ENCODE data around the gene DGKD.
A peak's percentile ranks its signal among the peaks of the same experiment; 100 is the strongest.
"Not testable (repeated sequence)": the region's sequence is repeated elsewhere in the genome, so short reads cannot be mapped to it uniquely, and the experiment has no call there.

Gene DGKD

GRCh38 chr2:233386382-233387041 is 32.2 kb downstream of the DGKD start:
- DNase-seq (ENCODE audit: low read depth in 2 of 2): peak in 1 of 2 donors; percentile 37

- no peak for DNase-seq (ENCODE audit: low read depth in 2 of 2)
Observed at GRCh38 chr2:233387225-233387624, 32.9 kb downstream of the DGKD start.

- no peak for DNase-seq (ENCODE audit: low read depth in 2 of 2)
Observed at GRCh38 chr2:233387667-233388528, 33.6 kb downstream of the DGKD start.

GRCh38 chr2:233389601-233390125 is 35.4 kb downstream of the DGKD start:
- DNase-seq (ENCODE audit: low read depth in 2 of 2): no peak

- no peak for DNase-seq (ENCODE audit: low read depth in 2 of 2)
Observed at GRCh38 chr2:233395687-233396086, 41.4 kb downstream of the DGKD start.

GRCh38 chr2:233396726-233397665 is 42.7 kb downstream of the DGKD start:
- DNase-seq (ENCODE audit: low read depth in 2 of 2): not testable (repeated sequence)

DNA sequence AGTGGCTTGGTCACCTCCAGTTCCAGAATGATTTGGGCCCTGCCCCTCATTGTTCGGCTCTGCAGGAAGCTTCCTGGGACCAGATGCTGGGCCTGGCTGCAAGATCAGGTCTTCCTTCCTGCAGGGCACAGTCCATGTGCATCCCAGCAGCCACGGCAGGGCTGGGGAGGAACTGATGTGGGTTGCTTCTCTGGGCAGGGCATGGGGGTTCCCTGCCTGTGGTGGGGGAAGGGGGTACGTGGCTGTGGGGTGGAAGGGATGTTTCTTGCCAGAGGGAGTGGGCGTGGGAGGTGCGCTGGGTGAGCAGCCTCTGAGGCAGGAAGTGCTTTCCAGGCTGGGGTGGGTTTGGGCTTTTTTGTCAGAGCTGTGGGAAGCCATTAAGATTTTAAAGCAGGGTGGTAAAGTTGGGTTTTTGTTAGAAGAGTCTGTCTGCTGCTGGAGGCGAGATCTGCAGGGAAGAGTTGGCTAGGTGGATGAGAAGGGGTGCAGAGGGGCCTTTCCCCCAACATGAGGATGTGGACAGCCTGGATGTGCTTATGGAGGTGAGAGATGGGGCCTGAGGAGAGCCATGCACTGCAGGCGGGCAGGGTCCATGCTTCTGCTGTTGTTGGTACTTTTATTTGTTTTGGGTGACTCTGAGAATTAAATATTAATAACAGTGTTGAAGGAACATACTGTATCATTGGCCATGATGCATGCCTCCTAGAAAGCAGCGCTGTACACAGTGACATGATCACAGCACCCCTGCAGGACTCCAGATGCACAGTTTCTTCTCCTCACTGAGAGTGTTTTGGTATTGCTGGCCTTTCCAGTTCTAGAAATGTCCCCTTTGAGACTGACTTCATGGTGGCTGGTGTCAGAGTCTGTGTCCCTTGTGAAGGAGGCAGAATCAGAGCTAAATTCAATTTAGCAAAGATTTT is 45.3 kb downstream of the DGKD start:
- DNase-seq (ENCODE audit: low read depth in 2 of 2): peak in 1 of 2 donors; percentile 53

GRCh38 chr2:233400341-233400740 is 46.0 kb downstream of the DGKD start:
- no peak for DNase-seq (ENCODE audit: low read depth in 2 of 2)

DNA sequence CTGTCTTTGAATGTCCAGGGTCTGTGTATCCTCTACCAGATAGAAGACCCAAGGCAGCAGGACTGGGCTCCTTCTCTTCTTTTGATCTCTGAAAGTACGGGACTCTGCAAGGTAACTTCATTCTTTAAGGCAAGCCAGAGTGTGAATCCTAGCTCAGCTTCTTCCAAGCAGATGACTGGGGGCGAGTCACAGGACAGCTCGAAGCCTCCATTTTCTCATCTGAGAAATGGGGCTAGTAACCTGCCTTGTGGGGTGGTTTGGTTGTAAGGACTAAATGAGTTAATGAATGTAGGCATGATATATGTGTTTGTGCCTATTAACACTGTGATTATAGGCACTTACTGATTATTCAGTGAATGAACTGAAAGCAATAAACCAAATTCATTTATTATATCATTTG is 46.7 kb downstream of the DGKD start:
- no peak for DNase-seq (ENCODE audit: low read depth in 2 of 2)

DNA sequence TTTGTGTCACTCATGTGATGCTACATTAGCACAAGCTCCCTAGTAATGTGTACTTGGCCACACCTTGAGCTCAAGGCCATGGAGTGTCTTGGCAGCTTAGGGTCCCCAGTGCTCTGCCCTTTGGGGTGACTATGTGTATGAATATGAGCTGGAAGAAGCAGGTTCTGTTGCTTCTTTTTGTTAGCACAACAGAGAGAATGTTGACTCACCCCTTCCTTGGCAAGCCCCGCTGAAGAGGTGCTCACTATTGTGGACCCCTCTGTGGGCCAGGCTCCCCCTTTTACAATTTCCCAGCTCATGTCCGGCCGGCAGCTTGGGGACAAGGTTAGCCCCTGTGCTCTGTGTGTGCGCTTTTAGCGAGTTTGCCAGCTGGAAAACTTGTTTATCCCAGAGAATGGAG is 48.1 kb downstream of the DGKD start:
- DNase-seq (ENCODE audit: low read depth in 2 of 2): no peak

DNA sequence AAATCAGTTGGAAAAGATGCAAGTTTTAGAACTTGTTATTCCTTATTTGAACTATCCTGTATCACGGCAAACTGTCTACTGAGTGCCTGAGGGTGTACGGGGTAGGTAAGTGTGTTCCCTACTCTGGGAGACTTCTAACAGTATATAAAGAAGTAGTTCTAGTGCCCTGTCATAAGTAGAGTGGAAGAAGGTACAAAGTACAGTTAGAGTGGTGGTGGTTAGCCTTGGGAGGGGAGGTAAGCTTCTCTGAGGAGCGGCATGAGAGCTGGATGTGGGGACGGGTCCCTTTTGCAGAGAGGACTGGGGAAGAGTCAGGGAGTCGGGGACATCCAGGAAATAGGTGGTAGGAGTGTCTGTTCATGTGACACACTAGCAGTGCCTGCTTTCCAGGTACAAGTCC is 48.5 kb downstream of the DGKD start:
- DNase-seq (ENCODE audit: low read depth in 2 of 2): no peak

DNA sequence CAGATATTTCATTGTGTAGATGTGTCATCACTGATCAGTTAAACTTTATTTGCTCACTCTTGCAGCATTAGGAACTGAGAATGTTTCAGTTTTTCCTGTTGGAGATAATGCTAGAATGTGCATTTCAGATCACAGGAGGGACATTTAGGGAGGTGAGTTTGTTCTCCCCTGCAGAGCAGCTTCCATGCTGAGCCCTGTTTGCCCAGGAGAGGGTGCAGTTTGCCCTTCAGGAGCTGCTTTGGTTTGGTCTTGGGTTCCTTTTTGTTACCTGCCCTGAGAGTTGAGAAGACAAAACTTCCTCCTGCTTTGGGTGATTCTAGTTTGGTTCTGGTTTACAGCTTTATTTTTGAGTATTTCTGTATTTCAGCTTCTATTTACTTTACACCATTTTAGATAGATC is 49.9 kb downstream of the DGKD start:
- DNase-seq (ENCODE audit: low read depth in 2 of 2): no peak

DNA sequence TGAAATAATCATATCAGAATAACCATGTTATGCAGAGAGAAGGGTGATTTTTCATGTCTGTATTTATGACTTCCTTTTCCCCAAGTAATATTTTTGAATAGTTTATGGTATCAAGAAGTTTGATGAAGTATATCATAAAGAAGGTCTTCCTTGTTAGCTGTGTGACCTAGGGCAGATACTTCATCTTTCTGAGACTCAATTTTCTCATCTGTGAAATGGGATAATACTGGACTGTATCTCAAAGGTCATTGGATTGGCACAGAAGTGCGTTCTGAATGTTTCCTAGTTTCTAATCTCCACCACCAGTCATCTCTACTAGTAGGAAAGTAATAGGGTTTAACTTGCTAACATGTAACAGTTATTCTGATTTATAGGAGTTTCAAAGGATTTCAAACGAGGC is 52.6 kb downstream of the DGKD start:
- DNase-seq (ENCODE audit: low read depth in 2 of 2): no peak

DNA sequence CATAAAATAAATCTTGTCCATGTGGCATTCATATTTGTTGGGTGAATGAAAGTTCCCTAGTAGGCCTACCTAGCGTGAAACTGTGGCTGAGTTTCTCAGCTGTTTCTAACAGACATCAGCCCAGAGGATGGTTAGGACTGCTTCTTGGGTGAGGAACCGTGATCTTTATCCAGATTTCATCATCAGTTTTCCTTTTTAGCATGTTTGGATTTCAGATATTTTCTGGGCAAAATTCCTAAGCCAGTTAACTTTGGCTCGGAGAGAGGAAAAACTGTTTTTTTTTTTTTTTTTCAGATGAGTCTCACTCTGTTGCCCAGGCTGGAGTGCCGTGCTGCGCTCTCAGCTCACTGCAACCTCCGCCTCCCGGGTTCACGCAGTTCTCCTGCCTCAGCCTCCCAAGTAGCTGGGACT is 53.5 kb downstream of the DGKD start:
- no peak for DNase-seq (ENCODE audit: low read depth in 2 of 2)

- DNase-seq (ENCODE audit: low read depth in 2 of 2): no peak
Observed at GRCh38 chr2:233408366-233409285, 54.3 kb downstream of the DGKD start.

DNA sequence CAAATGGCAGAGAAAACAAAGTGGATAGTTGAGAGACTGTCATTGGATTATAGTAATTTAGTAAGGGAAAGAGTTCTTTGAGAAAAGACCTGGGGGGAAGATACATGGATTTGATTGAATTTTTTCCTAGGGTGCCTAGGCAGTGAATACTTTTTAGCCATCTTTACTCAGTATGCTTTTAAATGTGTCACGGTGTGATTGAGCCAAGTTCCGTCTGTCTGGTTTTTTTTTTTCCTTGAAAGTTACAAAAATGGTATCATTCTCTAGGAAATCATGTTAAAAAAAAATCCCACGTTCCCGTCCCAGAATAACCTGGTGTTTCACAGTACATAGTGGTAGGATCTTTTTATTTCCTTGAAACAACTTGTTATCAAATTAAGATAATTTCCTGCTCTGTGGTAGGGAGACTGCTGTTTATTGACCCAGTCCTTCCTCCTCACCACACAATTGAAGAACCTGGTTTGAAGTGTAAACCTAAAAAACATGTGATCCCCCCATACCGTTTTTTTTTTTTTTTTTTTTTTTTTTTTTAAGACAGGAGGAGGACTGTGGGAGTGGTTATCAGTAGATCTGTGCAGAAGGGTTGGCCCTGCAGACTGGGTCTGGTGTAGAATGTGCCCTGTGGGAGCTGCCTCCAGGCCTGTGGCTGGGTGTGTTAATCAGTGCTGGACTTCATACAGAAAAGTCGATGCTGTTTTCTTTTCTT is 55.1 kb downstream of the DGKD start:
- DNase-seq (ENCODE audit: low read depth in 2 of 2): no peak

- no peak for DNase-seq (ENCODE audit: low read depth in 2 of 2)
Observed at GRCh38 chr2:233410196-233410760, 56.0 kb downstream of the DGKD start.

DNA sequence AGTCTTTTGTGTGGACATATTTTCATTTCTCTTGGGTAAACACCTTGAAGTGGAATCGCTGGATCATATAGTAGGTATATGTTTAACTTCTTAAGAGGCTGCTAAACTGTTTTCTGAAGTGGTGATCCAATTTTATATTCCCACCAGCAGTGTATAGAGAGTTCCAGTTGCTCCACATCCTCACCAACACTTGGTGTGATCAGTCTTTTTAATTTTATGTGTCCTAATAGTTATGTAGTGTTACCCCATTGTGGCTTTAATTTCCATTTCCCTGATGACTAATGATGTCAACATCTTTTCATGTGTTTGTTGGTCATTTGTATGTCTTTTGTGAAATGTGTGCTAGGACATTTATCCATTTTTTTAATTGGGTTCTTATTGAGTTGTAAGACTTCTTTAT is 56.9 kb downstream of the DGKD start:
- no peak for DNase-seq (ENCODE audit: low read depth in 2 of 2)

- DNase-seq (ENCODE audit: low read depth in 2 of 2): no peak
Observed at GRCh38 chr2:233412405-233412804, 58.1 kb downstream of the DGKD start.
